Activated CD4-positive, alpha-beta T cell treated with anti-CD3 and anti-CD28 coated beads, Interleukin-2, amount 50 U/mL, for 24 hours (primary cell): ENCODE measurements around the gene HDHD3.
A peak's percentile ranks its signal among the peaks of the same experiment; 100 is the strongest.
"Not testable (repeated sequence)": the region's sequence is repeated elsewhere in the genome, so short reads cannot be mapped to it uniquely, and the experiment has no call there.

ENCODE experiments used
- DNase-seq, 2 donors: peaks; one replicate each; pipeline ENCODE4 v3.0.0-alpha.2; 2020; ENCODE audit warnings: low read depth in 1 of 2, low spot score in 1 of 2

Gene HDHD3, protein sequence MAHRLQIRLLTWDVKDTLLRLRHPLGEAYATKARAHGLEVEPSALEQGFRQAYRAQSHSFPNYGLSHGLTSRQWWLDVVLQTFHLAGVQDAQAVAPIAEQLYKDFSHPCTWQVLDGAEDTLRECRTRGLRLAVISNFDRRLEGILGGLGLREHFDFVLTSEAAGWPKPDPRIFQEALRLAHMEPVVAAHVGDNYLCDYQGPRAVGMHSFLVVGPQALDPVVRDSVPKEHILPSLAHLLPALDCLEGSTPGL

DNA sequence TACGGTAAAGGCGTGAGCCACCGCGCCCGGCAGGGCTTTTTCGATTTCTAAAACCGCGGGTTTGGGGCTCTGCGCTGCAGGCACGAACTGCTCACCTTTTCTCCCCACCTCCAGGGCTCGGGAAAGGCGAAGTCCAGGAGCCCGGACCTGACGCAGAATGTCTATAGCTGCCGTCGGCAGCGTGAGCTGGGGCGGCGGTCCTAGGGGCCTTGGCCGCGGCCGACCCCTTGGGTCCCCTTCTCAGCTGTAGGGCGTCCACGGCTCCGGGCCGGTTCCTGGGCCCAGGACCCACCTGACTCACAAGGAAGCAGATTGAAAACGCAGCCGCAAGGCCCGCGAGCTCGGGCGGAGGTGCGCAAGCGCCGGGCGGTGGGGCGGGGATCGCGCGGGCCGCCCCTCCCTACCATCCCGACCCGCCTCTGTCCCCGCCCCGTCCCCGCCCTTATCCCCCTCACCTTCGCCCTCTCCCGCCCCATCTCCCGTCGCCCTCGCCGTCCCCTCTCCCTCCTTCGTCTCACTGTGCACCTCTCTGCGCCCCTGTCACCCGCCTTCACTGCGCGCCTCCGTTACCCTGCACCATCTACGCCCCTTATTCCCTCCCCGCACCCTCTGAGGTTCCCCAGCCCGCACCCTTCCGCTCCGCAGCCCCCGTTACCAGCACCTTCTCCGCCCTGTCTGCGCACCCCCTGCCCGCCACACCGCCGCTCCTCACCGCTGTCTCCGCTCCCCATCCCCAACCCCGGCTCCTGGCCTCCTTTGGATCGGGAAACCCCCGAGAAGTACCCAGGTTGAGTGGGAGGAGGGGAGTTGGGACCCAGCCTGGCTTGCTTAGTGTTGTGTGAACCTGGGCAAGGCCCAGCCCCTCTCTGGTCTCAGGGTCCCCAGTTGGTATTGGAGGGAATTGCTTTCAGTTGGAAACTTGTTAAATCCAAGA, at the start of gene HDHD3:
Gene HDHD3 (minus strand): TSS at position 353 of the 934 bp plus-strand sequence. CDS start 2,632 bp downstream, outside the sequence.
- peak; percentile 41 to 66 for DNase-seq

DNA sequence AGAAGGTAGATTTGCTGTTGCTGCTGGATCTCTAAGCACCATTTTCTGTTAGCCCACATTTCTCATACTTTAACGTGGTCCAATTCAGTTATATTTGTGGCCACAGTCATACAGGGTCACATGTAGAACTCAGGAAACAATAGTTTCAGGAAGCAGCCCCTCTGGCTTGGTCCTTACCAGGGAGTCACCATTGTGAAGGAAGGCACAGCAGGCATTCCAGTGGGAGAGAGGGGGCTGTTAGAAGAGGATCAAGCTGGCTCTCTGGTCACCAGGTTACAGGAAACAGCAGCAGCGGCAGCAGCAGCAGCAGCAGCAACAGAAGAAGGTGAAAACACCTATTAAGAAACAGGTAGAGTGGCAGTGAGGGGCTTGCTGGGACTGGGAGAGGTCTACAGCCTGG, 48.3 kb upstream of the HDHD3 start:
- DNase-seq: no peak

DNA sequence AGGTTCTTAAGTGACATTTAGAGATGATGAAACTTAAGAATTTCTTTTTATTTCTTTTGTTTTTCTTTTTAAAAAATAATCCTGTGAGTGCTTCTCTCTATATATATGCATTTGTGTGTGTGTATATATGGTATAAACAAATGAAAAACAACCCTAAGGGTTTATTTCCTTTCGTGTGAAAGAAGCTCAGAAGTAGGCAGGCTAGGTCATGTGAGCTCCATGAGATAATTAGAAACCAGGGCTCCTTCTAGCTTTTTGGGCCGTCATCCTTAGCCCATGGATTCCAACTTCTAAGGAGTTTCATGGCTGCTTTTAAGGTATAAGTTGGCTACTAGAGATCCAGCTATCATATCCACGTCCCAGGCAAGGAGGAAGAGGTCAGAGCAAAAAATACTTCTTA, 44.9 kb upstream of the HDHD3 start:
- DNase-seq: no peak

DNA sequence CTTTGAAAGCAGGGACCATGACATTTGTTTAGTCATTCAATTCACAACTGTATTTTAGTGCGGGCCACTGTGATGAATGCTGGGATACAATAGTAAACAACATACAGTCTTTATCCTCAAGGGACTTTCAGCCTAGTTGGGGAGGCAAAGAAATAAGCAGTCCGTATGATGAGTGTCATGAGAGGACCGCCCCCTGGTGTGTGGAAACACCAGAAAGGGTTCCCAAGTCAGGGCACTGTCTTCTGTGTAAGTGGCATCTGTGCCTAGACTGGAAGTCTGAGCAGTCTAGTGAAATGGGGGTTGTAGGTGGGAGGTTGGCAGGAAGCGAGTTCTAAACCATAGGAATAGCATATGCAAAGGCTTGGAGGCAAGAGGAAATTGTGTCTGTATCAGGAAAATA, 40.6 kb upstream of the HDHD3 start:
- no peak for DNase-seq

DNA sequence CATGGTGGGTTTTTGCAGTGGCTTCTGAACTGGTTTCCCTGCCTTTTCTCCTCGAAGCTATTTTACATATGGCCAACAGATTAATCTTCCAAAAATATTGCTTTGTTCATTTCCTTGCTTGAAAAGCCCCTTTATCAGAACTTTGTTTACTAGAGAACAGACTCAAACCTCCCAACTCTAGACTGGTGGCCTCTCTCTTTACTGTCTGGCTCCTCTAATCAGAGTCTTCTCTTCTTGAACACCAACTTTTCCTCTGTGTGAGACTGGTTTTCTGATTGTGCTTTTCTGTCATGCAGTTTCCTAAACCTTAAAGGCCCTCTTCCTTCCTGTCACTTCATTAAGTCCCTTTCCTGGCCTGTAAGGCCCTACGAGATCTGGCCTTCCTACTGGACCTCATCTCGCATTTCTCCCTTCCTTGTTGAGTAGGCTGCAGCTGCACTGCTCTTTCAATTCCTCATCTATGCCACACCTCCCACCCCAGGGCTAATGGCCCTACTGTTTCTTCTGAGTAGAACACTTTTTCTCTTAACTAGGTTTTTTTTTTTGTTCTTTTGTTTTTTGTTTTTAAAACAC, 39.4 kb upstream of the HDHD3 start:
- DNase-seq: no peak

DNA sequence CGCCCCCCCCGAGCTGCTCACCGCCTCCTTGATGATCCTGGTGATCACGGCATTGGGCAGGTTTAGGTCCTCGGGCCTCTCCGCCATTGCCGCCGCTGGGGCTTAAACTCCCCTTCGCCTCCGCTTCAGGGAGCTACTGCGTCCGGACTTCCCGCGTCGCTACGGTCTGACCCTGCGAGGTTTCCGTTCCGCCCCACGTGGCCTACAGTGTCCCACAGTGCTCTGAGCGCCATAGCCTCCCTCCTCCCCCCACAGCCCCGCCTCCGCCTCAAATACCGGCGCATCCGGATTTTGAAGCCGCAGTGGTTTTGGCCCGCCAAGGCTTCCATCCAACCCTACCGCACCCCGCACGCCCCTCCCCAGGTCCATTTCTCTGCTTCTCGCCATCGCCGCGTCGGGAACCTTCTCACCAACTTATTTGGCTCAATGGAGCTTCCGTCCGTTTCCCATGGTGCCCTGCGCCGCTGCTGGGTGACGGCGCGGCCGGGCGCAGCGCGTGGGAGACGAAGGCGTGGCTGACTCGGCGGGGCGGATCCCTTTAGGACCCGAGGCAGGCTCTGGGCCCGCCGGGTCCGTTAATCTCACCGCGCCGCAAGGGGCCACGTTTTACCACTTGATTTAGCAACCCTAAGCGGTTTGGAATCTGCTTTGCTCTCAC, 33.5 kb upstream of the HDHD3 start, which contains the start of the genes C9orf43 and POLE3:
Gene C9orf43 (plus strand): TSS at position 541 of the 658 bp plus-strand sequence. CDS start 2,747 bp downstream, outside the sequence.
Gene POLE3 (minus strand): TSS at position 469 of the 658 bp plus-strand sequence. CDS start 382 bp downstream, at position 87.
- DNase-seq: peak; percentile 92 to 93

DNA sequence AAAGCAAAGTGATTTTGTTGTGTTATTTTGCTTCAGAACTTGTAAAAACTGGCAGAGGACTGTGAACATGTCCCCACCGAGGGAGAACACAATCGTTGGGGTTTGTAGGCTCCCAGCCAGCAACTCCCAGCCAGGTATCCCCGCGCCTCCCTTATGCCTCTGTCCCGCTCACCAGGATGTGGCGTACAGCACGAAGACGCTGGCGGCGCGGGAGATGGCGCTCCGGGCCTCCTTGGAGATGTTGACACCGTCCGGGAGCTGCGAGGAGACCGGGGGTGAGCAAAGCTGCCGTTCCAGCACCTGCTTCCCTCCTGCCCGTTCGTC, 33.1 kb upstream of the HDHD3 start:
- no peak for DNase-seq

DNA sequence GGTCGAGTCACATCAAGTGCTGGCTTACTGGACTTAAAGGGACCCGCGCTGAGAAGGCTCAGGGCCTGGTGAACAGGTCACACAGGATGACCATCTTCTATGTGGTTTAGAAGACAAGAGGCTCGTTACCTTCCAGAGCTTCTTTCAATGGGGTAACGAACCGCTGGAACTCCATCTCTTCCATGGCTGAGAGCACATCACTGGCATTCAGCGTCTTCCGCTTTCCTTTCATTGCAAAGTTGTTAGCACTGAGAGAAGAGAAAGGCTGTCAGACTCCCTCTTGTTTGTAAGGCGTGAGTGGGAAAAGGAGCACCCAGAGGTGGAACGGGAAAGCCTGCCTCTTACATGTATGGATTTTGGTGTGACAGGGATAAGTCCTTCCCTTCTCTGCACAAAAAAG, 32.7 kb upstream of the HDHD3 start:
- DNase-seq: no peak

DNA sequence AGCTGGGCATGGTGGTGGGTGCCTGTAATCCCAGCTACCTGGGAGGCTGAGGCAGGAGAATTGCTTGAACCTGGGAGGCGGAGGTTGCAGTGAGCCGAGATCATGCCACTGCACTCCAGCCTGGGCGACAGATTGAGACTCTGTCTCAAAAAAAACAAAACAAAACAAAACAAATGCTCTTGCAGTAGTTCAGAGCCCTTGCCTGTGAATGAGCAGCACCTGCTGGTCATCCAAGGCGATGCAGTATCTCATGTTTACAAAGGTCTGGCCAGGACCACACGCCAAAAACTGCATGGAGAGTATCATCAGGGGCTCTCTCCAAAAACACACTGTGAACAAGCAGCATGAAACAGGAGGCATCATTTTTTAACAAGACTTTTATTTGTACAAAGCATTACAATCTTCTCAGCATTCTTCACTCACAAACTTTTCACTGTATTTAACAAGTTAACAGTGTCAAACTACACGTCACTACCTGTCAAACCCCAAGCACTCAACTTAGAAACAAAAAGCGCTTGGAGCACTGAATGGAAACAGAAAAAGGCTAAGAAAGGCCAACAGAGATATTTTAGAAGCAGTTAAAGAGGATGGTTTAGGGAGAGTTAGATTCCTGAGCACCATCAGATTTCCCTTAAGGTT, 30.2 kb upstream of the HDHD3 start:
- peak in 1 of 2 donors; percentile 19 for DNase-seq

DNA sequence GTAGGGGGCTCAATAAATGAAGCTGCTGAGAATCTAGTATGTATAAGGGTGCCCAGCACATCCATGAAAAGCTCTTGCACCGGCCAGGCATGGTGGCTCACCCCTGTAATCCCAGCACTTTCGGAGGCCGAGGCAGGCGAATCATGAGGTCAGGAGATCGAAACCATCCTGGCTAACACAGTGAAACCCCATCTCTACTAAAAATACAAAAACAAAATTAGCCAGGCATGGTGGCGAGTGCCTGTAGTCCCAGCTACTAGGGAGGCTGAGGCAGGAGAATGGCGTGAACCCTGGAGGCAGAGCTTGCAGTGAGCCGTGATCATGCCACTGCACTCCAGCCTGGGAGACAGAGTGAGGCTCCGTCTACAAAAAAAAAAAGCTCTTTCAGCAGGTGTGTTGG, 29.6 kb upstream of the HDHD3 start:
- not testable (repeated sequence) for DNase-seq

DNA sequence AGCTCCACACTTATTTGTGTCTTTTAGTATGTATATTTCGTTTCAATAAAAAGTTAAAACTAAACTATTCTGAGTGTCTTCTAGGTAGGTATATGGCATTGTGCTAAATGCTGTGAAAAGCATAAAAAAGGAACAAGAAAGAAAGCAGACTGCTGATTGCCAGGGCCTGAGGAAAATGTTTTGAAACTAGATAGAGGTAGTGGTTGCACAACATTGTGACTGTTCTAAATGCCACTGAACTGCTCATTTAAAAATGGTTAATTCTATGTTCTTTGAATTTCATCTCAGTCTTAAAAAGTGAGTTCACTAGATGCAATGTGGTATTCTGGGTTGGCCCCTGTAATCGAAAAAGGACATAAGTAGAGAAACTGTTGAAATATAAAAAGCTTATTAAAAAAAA, 26.9 kb upstream of the HDHD3 start:
- no peak for DNase-seq

DNA sequence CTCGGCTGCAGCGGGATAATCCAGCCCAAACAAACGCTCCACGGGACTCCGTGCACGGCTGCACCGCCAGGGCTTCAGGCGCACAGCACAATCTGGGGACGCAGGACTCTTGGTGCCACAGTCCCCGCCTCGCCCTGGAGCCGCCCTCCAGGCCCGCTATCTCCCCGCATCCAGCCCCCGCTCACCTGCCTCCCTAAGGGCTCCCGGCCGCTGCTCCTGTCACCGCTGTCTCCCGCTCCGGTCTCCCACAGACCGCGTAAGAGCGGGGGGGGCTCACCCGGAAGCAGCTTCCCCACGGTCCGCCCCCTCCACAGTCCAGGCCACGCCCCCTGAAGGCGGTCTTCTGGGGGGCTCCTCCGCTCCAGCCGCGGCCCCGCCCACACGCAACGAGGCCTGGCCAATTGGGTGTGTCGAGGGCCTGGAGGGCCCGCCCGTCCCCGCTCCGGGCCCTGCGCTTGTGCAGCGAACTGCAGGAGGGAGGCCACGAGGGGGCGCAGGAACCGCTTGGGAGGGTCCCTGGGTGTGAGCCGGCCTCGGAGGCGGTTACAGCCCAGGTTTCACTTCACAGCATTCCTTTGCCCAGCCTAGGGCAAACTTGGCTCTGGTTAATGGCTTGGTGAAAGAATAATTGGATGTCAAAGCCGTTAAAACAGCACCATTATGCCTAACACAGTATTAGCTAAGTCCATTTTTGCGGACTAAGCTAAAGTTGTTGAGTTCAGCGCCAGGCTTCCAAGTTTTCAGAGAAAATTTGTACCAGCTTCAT, 24.4 kb upstream of the HDHD3 start, which contains the start of gene ALAD:
Gene ALAD (minus strand): TSS at position 258 of the 766 bp plus-strand sequence. CDS start 7,725 bp downstream, outside the sequence.
- DNase-seq: peak; percentile 97 to 98

DNA sequence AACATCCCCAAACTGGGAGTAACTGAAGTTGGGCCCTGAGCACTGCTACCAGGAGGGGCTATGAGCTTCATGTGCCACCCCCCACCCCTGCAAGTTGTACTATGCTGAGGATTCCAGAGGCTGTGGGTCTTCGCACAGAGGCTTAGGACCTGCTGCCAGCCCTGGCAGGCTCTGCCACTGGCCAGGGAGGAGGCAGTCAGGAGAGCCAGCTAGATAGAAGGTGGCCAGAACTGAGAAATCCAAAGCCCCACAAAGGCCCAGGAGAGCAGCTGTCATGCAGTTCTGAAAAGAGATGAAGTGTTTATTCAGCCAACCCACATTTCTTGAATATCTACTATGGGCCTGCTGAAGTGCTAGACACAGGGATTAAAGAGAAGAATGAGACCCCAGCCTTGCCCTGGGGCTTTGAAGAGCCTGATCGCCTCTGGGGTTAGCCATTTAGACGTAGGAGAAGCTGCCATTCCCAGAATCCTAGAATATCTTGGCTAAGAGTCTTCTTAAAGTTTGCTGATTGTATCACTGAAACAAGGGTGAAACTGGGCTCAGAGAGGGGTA, 22.9 kb upstream of the HDHD3 start:
- no peak for DNase-seq

DNA sequence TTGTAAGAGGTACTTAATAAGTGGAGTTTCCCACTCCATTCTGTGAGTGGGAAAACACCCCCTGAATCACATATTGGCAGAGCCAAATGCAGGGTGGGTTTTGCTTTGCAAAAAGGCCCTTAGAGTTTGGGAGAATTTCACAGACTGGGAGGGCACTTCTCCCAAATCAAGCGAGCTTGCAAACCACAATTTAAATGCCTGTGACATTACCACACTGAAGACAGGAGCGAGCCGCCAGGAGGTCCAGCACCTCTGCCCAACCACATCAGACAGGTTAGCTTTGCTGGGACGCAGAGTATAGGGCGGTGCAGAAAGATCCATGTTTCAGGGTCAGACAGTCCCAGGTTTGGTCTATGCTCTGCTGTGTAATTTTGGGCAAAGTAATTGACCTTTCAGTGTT, 22.0 kb upstream of the HDHD3 start:
- DNase-seq: no peak

DNA sequence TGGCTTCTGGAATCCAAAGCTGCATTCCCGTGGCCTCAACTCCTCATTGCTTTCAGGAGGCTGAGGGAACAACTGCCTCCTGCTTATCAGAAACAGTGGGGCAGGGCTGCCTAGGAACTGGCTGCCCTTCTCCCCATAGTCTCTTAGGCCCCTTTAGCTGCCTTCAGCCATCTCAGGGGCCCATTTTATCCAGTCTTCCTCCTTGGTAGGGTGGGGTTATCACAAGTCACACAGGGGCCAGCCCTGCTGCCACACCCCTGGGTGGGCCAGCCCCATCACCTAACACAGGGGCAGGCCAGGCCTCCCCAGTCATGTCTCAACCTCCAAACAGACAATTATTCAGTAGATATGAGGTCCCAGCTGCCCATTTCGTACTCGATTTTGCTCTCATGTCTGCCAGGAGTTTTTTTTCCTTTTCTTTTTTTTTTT, 20.4 kb upstream of the HDHD3 start:
- no peak for DNase-seq

DNA sequence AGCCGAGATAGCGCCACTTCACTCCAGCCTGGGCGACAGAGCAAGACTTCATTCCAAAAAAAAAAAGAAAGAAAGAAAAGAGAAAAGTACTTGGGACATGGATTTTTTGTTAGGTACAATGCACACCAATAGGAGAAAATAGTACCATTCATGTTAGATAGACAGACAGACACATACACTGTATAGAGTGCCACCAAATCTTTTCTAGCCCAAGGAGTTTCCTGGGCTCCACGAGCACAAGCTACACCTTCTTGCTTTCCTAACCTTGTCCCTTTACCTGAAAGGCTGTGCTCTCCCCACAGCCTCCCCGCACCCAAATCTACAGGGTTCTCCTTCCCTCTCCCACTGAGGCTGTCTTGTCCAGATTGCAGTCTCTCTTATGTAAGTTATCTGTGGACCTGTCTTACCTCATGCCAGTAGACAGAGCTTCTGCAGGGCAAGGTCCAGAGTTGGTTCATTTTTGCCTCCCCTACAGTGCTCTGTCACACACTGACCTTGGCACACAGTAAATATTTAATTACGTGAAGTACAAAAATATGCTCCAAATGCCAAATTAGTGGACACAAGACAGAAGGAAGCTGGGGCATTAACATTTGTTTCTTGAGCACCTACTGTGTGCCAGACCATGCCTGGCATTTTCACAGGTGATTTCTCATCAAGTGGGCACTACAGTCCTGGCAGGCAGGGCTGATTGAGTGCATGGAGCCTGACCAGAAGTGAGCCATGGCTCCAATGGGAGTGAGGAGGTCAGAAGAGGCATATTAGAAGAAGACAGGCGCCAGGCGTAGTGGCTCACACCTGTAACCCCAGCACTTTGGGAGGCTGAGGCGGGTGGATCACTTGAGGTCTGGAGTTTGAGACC, 18.4 kb upstream of the HDHD3 start:
- no peak for DNase-seq

DNA sequence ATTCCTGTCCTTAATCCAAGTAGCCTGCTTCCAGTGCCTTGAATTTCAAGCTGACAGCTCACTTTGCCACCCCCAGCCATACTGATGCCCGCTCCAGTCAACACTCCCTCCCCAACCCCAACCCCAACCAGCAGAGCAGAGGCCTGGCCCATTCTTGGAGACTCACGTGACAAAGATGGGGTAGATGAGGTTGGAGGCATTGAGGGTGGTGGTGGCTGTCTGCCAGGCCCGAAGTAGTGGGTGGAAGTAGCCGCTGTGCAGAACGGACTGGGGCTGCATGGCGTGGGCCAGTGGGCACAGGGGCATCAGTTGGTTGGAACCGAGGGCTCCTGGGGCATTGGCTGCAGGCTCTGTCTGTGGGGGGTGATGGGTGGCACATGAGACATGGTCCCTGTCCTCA, 16.5 kb upstream of the HDHD3 start:
- DNase-seq: no peak

DNA sequence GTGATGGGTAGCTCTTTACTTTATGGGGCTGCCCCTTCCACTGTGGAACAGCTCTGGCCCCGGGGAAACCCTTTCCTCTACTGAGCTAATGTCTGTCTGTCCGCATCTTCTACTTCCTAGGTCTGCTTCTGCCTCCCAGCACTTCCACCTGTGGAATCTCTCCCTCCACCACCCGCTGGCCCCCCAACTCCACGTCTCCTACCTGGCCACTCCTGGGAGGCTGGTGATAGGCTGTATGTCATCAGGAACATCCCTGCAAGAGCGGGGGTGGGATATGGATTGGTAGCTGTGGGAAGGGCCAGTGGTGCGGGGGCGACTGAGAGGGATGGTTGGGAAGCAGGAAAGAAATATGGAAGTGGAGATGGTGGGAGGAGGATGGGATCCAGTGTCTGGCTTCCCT, 15.1 kb upstream of the HDHD3 start:
- DNase-seq: no peak
